ENCODE data around the gene KDM4C.

- TF ChIP-seq CTCF (IDR thresholded peaks at IDR 0.05; ENCODE audit: borderline replicate concordance, extremely low read depth, low read length, poor library complexity, severe bottlenecking) (no peak), EZH2 (IDR thresholded peaks at IDR 0.05; ENCODE audit: borderline replicate concordance, low read depth, low read length, severe bottlenecking) (no peak)
These were observed 275.6 kb downstream of the KDM4C start for GRCh38 chr9:7033076-7034045.

All from DND-41 (cell line).